ENCODE data around the gene GNE.
"Not testable (repeated sequence)": the region's sequence is repeated elsewhere in the genome, so short reads cannot be mapped to it uniquely, and the experiment has no call there.

GNE gene, protein sequence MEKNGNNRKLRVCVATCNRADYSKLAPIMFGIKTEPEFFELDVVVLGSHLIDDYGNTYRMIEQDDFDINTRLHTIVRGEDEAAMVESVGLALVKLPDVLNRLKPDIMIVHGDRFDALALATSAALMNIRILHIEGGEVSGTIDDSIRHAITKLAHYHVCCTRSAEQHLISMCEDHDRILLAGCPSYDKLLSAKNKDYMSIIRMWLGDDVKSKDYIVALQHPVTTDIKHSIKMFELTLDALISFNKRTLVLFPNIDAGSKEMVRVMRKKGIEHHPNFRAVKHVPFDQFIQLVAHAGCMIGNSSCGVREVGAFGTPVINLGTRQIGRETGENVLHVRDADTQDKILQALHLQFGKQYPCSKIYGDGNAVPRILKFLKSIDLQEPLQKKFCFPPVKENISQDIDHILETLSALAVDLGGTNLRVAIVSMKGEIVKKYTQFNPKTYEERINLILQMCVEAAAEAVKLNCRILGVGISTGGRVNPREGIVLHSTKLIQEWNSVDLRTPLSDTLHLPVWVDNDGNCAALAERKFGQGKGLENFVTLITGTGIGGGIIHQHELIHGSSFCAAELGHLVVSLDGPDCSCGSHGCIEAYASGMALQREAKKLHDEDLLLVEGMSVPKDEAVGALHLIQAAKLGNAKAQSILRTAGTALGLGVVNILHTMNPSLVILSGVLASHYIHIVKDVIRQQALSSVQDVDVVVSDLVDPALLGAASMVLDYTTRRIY

DNA sequence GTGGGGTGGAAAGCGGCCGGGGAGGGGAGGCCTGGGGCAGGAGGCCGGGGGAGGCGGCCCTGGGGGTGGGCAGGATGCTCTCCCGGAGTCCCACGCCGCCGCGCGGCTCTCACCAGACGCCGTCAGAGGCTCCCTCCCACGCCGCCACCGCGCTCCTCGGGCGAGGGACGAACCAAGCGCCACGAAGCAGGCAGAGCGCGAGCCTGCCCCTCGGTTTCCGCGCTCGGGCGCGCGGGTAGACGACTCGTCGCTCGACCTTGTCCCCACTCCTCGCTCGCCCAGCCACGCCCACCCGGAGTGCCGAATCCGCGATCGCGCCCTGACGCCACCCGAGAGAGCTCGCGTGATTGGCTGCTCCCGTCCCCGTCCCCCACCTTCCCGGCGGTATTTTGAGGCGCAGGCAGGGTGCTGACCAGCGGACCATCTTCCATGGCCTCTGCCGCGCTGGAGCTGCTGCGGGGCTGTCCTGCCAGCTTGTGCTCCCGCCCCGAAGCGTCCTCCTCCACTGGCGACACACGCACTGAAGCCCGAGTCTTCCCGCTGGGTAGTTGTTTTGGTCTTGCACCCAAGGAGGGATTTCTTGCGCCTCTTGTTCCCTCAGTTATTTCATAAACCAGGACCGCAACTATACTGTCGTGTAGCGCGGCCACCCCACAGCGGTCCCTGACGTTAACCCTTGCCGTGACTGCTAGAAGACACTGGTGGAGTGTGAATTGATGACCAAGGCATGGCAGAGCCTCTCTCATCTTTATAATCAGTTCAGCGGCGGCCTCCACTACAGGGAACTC is at the start of gene GNE:
GNE (minus strand) TSS at position 241 of the 788 bp plus-strand sequence. CDS start 9,093 bp downstream, outside the sequence.
- peak; percentile 15 for FAIRE-seq

DNA sequence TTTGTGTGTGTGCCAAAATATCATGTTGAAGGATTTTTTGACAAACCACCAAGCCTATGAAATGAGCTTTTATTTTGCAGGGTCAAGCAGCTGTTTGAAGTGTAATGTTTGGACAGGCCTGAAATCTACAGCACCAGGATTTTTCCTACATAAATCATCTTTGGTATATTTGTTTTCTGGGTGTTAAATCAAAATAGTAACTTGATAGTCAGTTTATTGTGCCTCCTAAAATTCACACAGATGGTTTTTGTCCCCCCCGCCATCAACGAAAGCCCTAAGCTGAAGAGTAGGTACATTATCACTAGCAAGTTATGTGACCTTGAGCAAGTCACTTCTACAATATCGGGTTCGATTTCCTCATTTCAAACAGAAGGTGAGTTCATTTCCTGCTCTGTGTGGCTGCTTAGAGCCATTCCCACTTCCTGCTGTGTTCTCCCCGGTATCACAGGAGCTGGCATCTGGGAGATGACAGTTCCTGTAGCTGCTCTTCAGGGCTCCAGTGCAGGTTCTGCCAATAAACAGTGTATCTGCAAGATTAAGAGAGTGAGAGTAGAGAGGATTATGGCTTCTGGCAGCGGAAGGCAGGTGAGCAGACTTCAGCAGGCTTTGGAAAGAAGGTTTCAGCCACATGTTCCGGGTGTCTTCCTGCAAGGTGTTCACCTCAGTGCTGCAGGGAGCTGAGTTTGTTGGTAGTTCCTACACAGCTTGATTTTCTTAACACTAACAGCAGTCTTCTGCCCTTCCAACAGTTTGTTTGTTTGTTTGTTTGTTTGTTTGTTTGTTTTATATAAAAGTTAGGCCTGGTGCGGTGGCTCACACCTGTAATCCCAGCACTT is 48.4 kb upstream of the GNE start:
- no peak for FAIRE-seq

DNA sequence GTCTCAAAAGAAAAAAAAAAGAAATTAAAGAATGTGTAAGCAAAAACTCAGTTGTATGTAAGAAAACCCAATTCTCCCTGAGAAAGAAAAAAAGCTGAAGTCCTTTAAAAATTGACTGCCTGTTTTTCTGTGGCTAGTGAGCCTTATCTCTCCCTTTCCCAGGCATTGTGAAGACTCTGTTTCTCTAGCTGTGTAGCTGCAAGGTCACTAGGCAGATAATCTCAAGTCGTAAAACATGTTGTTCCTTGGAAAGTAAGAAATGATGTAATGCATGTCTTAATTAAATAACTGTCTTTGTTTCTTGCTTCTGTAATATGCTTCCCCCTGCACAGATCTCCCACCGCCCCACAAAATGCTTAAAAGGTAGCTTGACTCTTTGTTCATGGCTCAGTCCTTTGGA is 46.1 kb upstream of the GNE start:
- not testable (repeated sequence) for FAIRE-seq

DNA sequence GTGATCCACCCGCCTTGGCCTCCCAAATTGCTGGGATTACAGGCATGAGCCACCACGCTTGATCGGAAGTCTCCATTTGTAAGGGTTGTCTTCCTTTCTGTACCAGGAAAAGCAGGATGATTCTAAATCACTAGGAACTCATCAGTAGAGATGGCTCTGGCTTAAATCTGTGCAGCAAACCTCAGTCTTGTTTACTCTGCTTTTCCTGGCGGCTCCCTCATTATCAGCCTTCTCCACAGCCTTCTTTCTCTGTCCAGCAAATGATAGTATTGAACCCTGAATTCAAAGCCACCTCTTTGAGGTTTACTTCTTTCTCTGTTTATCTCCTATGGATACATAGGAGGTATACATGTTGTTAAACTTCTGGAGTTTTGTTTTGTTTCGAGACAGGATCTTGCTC is 43.0 kb upstream of the GNE start:
- no peak for FAIRE-seq

DNA sequence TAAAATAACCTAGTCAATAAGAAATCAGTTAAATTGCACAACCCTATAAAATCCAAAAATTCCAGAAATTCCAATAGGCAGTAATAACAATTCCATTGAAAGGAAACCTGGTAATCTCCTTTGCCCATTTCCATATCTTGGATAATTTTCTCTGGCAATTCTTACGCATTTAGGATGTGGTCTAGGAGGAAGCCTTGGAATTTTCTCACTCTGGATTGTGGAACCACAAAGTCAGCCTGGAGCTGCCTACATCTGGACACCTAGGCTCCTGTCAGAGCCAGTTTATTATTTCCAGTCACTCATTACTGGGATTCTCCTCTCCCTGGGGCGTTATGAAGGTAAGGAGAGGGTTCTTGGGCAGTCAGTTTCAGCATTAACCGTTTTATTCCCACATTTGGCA is 40.3 kb upstream of the GNE start:
- FAIRE-seq = no peak

DNA sequence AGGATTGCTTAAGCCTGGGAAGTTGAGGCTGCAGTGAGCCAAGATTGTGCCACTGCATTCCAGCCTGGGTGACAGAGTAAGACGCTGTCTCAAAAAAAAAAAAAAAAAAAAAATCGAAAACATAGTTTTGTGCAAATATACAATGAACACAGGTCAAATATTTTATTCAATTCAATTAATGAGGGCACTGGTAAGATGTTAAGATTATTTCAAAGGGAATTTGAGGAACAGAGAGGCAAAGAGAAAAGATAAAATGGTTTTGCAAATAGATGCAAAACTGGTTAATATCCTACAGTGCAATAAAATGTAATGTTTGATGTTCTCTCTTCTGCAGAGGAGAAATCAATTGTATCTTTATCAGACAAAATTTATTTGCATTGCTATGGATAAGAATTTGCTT is 39.5 kb upstream of the GNE start:
- no peak for FAIRE-seq

DNA sequence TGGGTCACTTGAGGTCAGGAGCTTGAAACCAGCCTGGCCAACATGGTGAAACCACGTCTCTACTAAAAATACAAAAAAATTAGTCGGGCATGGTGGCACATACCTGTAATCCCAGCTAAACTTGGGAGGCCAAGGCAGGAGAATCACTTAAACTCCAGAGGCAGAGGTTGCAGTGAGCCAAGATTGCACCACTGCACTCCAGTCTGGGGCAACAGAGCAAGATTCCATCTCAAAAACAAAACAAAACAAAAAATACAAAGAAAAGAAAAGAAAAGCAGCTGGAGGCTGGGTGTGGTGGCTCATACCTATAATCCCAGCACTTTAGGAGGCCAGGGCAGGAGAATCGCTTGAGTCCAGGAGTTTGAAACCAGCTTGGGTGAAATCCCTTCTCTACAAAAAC is 36.7 kb upstream of the GNE start:
- not testable (repeated sequence) for FAIRE-seq

DNA sequence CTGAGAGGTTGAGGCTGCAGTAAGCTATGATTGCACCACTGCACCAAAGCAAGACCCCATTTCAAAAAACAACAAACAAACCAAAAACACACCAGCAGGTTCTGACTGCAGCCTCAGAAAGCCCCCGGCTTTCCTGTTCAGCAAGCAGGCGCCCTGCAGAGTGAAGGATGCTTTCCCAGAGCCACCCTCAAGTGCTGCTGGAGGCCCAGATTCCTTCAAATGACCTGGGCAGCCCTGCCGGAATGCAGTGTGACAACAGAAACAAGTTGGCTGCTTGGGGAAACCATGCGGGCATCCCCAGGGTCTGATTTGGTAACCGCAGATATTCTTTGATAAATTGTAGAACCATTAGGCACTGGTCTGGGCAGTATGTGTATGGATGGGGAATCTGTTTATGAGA is 35.7 kb upstream of the GNE start:
- no peak for FAIRE-seq

DNA sequence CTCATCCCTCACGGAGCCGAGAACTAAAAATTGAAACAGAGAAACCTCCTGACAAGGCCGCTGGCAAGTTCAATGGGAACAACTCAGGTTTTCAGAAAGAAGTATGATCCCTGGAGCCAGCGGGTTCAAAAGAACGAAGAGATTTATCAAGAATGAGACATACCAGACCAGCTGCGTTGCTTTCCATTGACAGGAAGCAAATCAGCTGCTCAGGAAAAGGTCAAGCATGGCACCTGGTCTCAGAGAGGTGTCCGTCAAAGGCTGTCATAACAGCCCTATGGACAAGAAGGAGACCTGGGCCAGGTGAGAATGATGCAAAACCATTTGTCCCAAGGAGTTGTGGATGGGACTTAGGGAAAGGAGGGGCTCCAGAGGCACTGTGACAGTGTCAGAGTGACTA is 34.9 kb upstream of the GNE start:
- no peak for FAIRE-seq

DNA sequence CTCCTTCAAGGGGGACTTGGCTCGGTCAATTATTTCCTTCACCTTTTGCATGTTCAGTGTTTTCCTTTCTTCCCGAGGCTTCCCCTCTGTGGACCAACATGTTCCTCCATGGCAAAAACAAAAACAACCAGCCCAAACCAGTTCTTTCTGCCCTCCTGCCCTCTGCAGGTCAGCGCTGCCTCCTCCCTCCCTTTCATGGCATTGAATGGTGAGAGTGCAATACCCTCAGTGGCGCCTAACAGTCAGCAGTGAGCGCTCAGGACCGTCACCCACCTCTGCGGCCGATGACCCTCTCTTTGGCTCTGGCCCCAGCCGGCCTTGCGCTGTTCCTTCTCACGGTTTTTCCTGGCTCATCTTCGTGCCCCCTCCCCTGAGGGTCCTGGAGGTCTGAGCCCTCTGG is 34.4 kb upstream of the GNE start:
- no peak for FAIRE-seq

DNA sequence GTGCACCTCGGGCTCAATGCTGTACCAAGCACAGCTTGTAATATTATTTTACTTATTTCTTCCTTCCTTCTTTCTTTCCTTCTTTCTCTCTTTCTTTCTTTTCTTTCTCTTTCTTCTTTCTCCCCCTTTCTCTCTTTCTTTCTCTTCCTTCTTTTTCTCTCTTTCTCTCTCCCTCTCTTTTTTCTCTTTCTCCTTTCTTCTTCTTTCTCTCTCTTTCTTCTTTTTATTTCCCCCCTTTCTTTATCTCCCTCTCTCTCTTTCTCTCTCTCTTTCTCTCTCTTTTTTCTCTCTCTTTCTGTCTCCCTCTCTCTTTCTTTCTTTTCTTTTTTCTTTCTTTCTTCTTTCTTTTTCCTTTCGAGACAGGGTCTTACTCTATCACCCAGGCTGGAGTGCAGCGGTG is 32.7 kb upstream of the GNE start:
- no peak for FAIRE-seq

DNA sequence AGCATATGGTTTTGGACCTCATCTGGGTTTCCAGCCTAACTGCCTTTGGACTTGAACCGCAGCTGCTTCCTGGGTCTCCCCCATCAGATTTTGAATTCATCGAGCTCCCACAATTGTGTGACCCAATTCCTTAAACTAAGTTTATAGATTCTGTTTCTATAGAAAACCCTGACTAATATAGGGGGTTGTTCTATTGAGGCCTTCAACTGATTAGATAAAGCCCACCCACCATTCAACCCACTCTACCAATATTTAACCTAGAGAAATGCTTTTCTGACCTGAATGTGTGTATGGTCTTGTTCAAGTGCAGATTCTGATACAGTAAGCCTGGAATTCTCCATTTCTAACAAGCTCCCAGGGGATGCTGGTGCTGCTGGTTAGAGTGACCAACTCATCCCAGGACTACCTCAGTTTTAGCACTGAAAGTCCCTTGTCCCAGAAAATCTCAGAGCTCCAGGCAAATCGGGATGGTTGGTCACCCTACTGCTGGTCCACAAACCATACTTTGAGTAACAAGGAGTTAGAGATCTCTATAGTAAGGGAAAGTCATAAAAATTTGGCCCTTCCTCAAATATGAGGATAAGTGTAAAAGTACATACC is 31.7 kb upstream of the GNE start:
- no peak for FAIRE-seq

DNA sequence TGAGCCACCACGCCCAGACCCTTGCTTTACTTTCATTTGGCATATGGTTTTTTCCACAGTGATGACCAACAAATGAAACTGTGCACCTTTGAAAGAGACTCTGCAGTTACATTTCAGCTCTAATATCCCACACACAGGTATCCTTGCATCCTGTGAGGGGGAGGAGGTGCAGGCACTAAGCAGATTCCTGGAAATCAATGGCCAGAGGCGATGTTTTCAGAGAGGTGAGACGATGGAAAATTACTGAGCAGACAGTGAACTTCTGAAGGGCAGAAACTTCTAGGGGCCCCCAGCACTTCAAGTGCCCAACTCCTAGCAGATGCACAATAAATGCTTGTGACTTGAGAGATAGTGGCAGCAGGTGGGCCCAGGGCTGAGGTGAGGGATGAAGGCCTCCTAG is 29.8 kb upstream of the GNE start:
- no peak for FAIRE-seq

DNA sequence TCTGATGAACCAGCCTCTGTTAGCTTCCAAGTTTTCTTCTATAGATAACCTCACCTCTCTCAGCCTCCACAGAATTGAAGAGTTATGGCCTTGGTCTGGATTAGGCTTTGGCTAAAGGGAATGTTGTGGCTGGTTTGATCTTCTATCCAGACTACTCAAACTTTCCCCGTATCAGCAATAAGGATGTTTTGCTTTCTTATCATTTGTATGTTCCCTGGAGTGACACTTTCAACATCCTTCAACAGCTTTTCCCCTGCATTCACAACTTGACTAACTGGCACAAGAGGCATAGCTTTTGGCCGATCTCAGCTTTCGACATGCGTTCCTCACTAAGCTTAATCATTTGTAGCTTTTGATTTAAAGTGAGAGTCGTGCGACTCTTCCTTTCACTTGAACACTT is 28.1 kb upstream of the GNE start:
- FAIRE-seq = no peak

DNA sequence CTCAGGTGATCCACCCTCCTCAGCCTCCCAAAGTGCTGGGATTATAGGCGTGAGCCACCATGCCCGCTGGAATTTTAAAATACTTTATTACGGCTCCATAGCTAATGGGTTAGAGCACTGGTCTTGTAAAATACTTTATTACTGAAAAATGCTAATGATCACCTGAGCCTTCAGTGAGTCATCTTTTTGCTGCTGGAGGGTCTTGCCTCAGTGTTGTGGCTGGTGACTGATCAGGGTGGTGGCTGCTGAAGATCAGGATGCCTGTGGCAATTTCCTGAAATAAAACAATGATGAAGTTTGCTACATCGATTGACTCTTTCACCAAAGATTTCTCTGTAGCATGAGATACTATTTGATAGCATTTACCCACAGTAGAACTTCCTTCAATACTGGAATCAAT is 26.0 kb upstream of the GNE start:
- no peak for FAIRE-seq

DNA sequence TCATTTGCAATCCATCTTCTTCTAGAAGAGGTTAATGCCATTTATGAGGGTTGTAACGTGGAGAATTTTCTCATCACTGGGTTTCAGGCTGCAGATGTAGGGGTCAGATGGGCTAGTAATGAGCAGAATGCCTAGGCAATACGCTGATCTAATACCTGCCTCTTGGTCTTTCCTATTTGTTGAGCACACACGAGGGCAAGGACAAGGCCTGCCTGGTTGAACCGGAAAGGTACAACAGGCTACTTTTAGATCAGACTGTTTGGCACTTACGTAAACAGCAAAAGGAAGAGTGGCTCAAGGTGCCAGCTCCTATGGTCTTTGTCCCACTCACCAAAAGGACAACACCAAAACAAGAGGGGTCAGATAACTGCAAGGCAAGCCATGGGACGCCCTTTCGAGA is 24.0 kb upstream of the GNE start:
- FAIRE-seq = no peak

DNA sequence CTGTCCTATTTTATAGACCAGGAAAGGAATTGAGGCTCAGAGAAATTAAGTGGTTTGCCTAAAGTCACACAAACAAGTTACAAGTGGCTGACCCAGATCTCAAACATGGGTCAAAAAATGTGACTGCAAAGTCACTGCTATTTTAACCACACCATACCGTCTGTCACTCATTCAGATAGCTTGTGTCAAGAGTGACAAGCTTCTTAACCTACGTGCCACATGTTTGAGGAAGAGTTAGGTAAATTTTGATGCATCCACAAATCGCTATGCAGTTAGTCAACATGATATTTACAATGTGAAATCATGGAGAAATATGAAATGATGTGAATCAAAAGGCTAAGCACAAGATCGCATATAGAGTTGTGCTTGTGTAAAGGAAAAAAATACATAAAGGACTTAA is 22.7 kb upstream of the GNE start:
- FAIRE-seq = no peak

DNA sequence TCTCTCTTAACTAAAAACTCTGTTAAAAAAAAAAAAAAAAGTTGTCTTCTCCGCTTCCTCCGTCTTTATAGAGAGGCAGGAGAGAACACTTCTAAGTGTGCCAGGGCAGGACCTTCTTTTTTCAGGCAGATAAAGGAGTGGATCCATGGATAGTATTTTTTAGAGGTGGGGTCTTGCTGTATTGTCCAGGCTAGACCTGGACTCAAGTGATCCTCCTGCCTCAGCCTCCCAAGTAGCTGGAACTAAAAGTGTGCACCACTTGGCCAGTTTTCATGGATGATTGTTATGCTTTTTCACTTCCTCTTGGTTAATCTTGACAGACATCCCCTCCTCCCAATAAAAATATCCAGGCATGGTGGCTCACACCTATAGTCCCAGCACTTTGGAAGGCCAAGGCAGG is 20.0 kb upstream of the GNE start:
- FAIRE-seq = no peak

DNA sequence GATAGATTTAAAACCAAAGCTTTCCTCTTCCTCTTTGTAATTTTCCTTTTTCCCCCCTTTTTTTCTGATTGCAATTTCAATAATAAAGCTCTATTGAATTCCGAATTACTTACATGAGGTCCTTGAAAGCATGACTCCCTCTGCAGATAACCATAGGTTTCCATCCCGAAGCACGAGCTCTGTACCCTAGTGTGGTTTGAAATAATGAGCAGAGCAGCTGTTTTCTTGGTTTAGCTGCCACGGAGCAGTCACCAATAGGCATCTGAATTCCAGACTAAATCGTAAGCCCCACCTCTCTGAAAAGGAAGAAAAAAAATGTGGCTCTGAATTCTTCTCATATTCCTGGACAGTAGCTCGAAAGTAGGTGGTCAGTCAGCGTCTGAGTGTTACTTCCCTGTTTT is 18.5 kb upstream of the GNE start:
- FAIRE-seq = no peak

DNA sequence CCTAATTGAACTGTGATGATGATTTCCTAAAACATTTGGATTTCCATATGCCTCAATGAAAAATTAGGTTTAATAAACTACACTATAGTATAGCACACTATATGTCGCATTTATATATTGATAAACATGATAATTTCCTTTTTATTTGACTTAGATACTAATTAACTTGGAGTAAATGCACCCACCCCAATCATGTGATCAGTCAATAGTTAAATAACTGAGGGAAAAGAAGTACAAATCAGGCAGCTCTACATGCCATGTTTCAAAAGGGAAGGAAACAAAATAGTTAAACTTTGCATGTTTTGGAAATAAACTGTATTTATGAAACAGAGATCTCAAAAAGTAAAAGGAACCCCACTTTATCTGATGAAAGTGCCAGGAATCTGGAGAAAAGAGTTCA is 18.0 kb upstream of the GNE start:
- no peak for FAIRE-seq

DNA sequence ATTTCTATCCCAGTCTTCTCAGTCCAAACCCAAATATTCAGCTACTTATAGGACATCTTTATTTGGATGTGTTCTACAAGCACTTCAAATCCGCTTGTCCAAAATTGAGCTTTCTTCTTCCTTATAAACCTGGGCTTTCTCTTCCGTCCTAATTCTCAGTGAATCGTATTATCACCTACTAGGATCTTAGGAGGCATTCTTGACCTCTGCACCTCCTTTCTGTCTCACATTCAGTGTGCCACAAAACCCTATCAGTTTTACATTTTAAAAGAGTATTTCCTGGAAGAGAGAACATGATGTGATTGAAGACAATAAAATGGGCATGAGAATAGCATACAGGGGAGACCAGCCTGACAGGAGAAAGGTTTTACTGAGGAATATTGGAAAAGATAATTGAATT is 16.8 kb upstream of the GNE start:
- FAIRE-seq = no peak

DNA sequence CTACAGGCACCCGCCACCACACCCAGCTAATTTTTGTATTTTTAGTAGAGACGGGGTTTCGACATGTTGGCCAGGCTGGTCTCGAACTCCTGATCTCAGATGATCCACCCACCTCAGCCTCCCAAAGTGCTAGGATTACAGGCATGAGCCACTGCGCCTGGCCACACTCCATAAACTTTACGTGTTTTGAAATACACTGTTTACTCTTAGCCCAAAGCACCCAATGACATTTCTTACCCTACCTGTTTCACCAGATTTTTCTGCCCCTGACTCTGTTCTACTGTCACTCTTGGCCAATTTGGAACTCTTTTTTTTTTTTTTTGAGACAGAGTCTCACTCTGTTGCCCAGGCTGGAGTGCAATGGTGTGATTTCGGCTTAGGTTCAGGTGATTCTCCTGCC is 15.1 kb upstream of the GNE start:
- not testable (repeated sequence) for FAIRE-seq
